HEK293T (cell line): ENCODE measurements around the gene CFAP157.
"Not testable (repeated sequence)": the region's sequence is repeated elsewhere in the genome, so short reads cannot be mapped to it uniquely, and the experiment has no call there.

Experiments used
- CTCF ChIA-PET: fragments of 350-600 bp; formaldehyde crosslinking; extraction: SDS; loops from one replicate; lab custom pipeline; 2021; ENCODE audit warnings: antibody characterized with exemption, inconsistent platforms; lab: Yijun Ruan, JAX
- POLR2A ChIA-PET: fragments of 350-600 bp; formaldehyde crosslinking; extraction: SDS; loops from one replicate; lab custom pipeline; 2020; ENCODE audit warnings: antibody characterized with exemption, inconsistent platforms; lab: Yijun Ruan, JAX
- DNase-seq: peaks from one replicate; pipeline ENCODE4 v3.0.0; 2012; ENCODE audit warnings: mixed read lengths; ENCODE audit errors: extremely low spot score
- ARNT ChIP-seq: fragments of 450-650 bp; IDR thresholded peaks from 2 replicates; pipeline ENCODE4 v1.6.1; 2017; ENCODE audit warnings: mild to moderate bottlenecking
- BHLHE40 ChIP-seq: fragments of 450-650 bp; IDR thresholded peaks from 2 replicates; pipeline ENCODE4 v1.6.1; 2016; ENCODE audit warnings: mild to moderate bottlenecking, moderate library complexity, borderline replicate concordance
- CTBP1 ChIP-seq: fragments of 450-650 bp; IDR thresholded peaks from 2 replicates; pipeline ENCODE4 v1.6.1; 2016; ENCODE audit warnings: borderline replicate concordance
- ELF4 ChIP-seq: fragments of 450-650 bp; IDR thresholded peaks from 2 replicates; pipeline ENCODE4 v1.6.1; 2017; ENCODE audit warnings: antibody characterized with exemption
- FOXA1 ChIP-seq: fragments of 450-650 bp; IDR thresholded peaks from 2 replicates; pipeline ENCODE4 v1.6.1; 2016; ENCODE audit warnings: mild to moderate bottlenecking
- FOXK2 ChIP-seq: fragments of 450-650 bp; IDR thresholded peaks from 2 replicates; pipeline ENCODE4 v1.6.1; 2016; ENCODE audit warnings: mild to moderate bottlenecking
- FOXM1 ChIP-seq: fragments of 450-650 bp; IDR thresholded peaks from 2 replicates; pipeline ENCODE4 v1.6.1; 2017; ENCODE audit warnings: mild to moderate bottlenecking, borderline replicate concordance
- HDGF ChIP-seq: fragments of 450-650 bp; IDR thresholded peaks from 2 replicates; pipeline ENCODE4 v1.6.1; 2017; ENCODE audit warnings: antibody characterized with exemption, borderline replicate concordance
- L3MBTL2 ChIP-seq: fragments of 450-650 bp; conservative IDR thresholded peaks from 2 replicates; pipeline ENCODE4 v1.6.1; 2016; ENCODE audit warnings: mild to moderate bottlenecking
- LEF1 ChIP-seq: fragments of 450-650 bp; IDR thresholded peaks from 2 replicates; pipeline ENCODE4 v1.6.1; 2017; ENCODE audit warnings: mild to moderate bottlenecking, borderline replicate concordance
- NFRKB ChIP-seq: fragments of 450-650 bp; IDR thresholded peaks from 2 replicates; pipeline ENCODE4 v1.6.1; 2016; ENCODE audit warnings: mild to moderate bottlenecking, moderate library complexity
- PKNOX1 ChIP-seq: fragments of 450-650 bp; IDR thresholded peaks from 2 replicates; pipeline ENCODE4 v1.6.1; 2016
- SP1 ChIP-seq: fragments of 450-650 bp; IDR thresholded peaks from 2 replicates; pipeline ENCODE4 v1.6.1; 2017
- SUZ12 ChIP-seq: fragments of 450-650 bp; IDR thresholded peaks from 2 replicates; pipeline ENCODE4 v1.6.1; 2016; ENCODE audit warnings: mild to moderate bottlenecking
- TARDBP ChIP-seq: fragments of 450-650 bp; IDR thresholded peaks from 2 replicates; pipeline ENCODE4 v1.6.1; 2016
- ZNF384 ChIP-seq: fragments of 450-650 bp; IDR thresholded peaks from 2 replicates; pipeline ENCODE4 v1.6.1; 2016

The CFAP157 gene

GRCh38 chr9:127754099-127755060 is 47.6 kb downstream of the CFAP157 start:
- DNase-seq = peak; percentile 82
- ChIA-PET CTCF (no interaction called here), POLR2A (interaction anchor here (0.7 kb wide), 1 partner anchor 31 kb away, joined by 4 read pairs; the partner anchor contains the start of gene CDK9)
- TF ChIP-seq FOXM1 (0 out of 2 replicates have a peak, but pooled peaks have one; percentile 35), ZNF384 (no peak), NFRKB (no peak), L3MBTL2 (no peak), TARDBP (no peak)

GRCh38 chr9:127755061-127756060 is 48.6 kb downstream of the CFAP157 start:
- ChIA-PET CTCF (interaction anchor here (0.7 kb wide), 1 partner anchor 102 kb away, joined by 5 read pairs; no protein-coding TSS in a partner anchor), POLR2A (no interaction called here)
- no peak for DNase-seq
- TF ChIP-seq L3MBTL2 (no peak), ZNF384 (no peak), ARNT (no peak), TARDBP (no peak)

GRCh38 chr9:127756233-127756632 is 49.4 kb downstream of the CFAP157 start:
- POLR2A ChIA-PET = no interaction called here
- no peak for DNase-seq
- TF ChIP-seq NFRKB (no peak), LEF1 (no peak), L3MBTL2 (no peak), TARDBP (no peak), FOXA1 (no peak), BHLHE40 (no peak), SP1 (no peak), FOXK2 (no peak), ELF4 (no peak), HDGF (no peak), SUZ12 (no peak), CTBP1 (no peak)
- CTCF ChIA-PET = interaction anchor here (0.6 to 0.7 kb wide), 2 partner anchors 101 to 174 kb away, joined by 5 to 8 read pairs; no protein-coding TSS in a partner anchor

GRCh38 chr9:127756776-127757175 is 50.0 kb downstream of the CFAP157 start:
- CTCF ChIA-PET = interaction anchor here (0.6 kb wide), 1 partner anchor 173 kb away, joined by 8 read pairs; no protein-coding TSS in a partner anchor
- DNase-seq, POLR2A ChIA-PET: not testable (repeated sequence)

GRCh38 chr9:127758843-127759242 is 52.1 kb downstream of the CFAP157 start:
- TF ChIP-seq SP1 = no peak
- no peak for TF ChIP-seq BHLHE40
- no peak for TF ChIP-seq TARDBP
- no peak for TF ChIP-seq FOXA1
- TF ChIP-seq ZNF384 = no peak
- TF ChIP-seq SUZ12 = no peak
- no peak for TF ChIP-seq HDGF
- ChIA-PET CTCF (no interaction called here), POLR2A (no interaction called here)
- DNase-seq = no peak

GRCh38 chr9:127761061-127761460 is 54.3 kb downstream of the CFAP157 start:
- TF ChIP-seq HDGF = no peak
- no peak for TF ChIP-seq LEF1
- TF ChIP-seq FOXK2 = no peak
- no peak for TF ChIP-seq TARDBP
- no peak for TF ChIP-seq ARNT
- TF ChIP-seq SP1 = no peak
- no peak for TF ChIP-seq ZNF384
- TF ChIP-seq L3MBTL2 = no peak
- no peak for TF ChIP-seq CTBP1
- no peak for TF ChIP-seq SUZ12
- no peak for TF ChIP-seq NFRKB
- no peak for TF ChIP-seq BHLHE40
- TF ChIP-seq FOXM1 = no peak
- TF ChIP-seq FOXA1 = no peak
- no peak for TF ChIP-seq PKNOX1
- no peak for TF ChIP-seq ELF4
- DNase-seq = no peak
- ChIA-PET CTCF (no interaction called here), POLR2A (no interaction called here)

GRCh38 chr9:127761491-127761956 is 54.7 kb downstream of the CFAP157 start:
- TF ChIP-seq HDGF (no peak), ARNT (no peak), NFRKB (no peak), FOXM1 (no peak), ZNF384 (no peak), ELF4 (no peak), TARDBP (no peak), BHLHE40 (no peak), SUZ12 (no peak), LEF1 (no peak), FOXA1 (no peak), PKNOX1 (no peak), L3MBTL2 (no peak), SP1 (no peak), FOXK2 (no peak), CTBP1 (no peak)
- CTCF ChIA-PET = no interaction called here
- no peak for DNase-seq
- POLR2A ChIA-PET = no interaction called here
